DND-41 (cell line): ENCODE results near the gene ZMIZ1.

Experiments used
- EZH2 ChIP-seq: IDR thresholded peaks from 3 replicates; pipeline ENCODE4 v1.6.1; 2012; ENCODE audit warnings: borderline replicate concordance, low read depth, mild to moderate bottlenecking, moderate library complexity, low read length, inconsistent platforms; ENCODE audit not compliant: severe bottlenecking
- TF ChIP-seq, protein P1 (sequence below): IDR thresholded peaks from 2 replicates; pipeline ENCODE4 v1.5.1; 2012; ENCODE audit warnings: borderline replicate concordance, low read length, moderate library complexity, mild to moderate bottlenecking; ENCODE audit not compliant: poor library complexity, severe bottlenecking; ENCODE audit errors: extremely low read depth

DNA sequence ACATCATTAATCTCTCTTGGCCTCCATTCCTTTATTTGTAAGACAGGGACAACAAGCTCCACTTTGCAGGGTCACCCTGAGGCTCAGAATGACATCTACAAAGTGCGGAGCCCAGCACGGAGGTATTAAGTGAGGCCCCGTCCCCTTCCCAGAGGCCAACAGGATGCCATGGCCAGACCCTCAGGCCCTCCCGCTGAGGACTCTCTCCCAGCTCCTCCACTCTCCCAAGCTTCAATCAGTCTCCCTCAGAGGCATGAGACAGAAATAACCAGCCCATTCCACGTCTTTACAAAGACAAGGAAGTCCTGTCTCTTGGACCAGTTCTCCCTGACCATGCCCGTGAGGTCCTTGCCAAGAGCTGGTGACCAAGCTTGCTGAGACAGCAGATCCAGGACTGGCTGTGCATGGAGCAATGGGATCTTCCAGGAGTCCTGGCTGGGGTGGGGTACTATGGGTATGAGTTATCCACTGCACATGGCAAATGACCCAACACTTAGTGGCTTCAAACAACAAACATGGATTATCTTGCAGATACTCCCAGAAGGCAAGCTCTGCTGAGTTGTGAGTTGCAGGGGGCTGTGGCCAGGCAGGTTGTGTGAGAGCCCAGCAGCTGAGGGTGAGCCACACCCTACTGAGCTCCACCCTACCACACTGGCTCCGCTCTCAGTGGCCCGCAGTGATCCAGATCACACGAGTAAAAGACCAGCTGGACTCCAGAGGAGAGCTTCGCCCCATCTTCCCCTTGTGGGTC lies 274.2 kb downstream of the ZMIZ1 start:
- TF ChIP-seq, protein P1, sequence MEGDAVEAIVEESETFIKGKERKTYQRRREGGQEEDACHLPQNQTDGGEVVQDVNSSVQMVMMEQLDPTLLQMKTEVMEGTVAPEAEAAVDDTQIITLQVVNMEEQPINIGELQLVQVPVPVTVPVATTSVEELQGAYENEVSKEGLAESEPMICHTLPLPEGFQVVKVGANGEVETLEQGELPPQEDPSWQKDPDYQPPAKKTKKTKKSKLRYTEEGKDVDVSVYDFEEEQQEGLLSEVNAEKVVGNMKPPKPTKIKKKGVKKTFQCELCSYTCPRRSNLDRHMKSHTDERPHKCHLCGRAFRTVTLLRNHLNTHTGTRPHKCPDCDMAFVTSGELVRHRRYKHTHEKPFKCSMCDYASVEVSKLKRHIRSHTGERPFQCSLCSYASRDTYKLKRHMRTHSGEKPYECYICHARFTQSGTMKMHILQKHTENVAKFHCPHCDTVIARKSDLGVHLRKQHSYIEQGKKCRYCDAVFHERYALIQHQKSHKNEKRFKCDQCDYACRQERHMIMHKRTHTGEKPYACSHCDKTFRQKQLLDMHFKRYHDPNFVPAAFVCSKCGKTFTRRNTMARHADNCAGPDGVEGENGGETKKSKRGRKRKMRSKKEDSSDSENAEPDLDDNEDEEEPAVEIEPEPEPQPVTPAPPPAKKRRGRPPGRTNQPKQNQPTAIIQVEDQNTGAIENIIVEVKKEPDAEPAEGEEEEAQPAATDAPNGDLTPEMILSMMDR, result no peak
- TF ChIP-seq EZH2, result no peak
